HG03342 (cell line): ENCODE data around the gene ANKRD33.

Experiments used
- ATAC-seq: cut with Tn5 transposase; IDR thresholded peaks from one replicate; pipeline ENCODE4 v1.9.1; 2021; ENCODE audit warnings: mild to moderate bottlenecking, moderate library complexity; ENCODE audit not compliant: unreplicated experiment

ANKRD33 gene

GRCh38 chr12:51938726-51939125 lies 50.8 kb downstream of the ANKRD33 start:
- ATAC-seq: no peak

GRCh38 chr12:51941011-51941581 lies 53.2 kb downstream of the ANKRD33 start:
- no peak for ATAC-seq
